Fibroblast of pulmonary artery (primary cell): ENCODE results near the gene LRRC39.

Experiments
- DNase-seq: peaks from one replicate; pipeline ENCODE4 v3.0.0-alpha.2; 2010; ENCODE audit warnings: low read depth
- H3K4me3 ChIP-seq: replicated peaks from 2 replicates; pipeline ENCODE4 v1.5.1; 2011; ENCODE audit warnings: low read depth, mild to moderate bottlenecking, control low read depth, low read length, moderate library complexity
- CTCF ChIP-seq: IDR thresholded peaks from 2 replicates; pipeline ENCODE4 v1.5.1; 2011; ENCODE audit warnings: mild to moderate bottlenecking, control low read depth, low read length, inconsistent platforms; ENCODE audit errors: missing control alignments

Gene LRRC39

GRCh38 chr1:100178091-100178490 is at the start of gene LRRC39:
Gene LRRC39, minus strand, starts transcription at chr1:100178256. Its CDS starts 9,740 bp downstream, at chr1:100168516.
- no peak for DNase-seq
- no peak for TF ChIP-seq CTCF
- no peak within 1 kb of the TSS for H3K4me3 ChIP-seq

- DNase-seq = no peak
- no peak for TF ChIP-seq CTCF
- H3K4me3 ChIP-seq = no peak overlapping the region
Measured at GRCh38 chr1:100222428-100222827, 44.4 kb upstream of the LRRC39 start.

GRCh38 chr1:100219883-100220282 is 41.8 kb upstream of the LRRC39 start:
- DNase-seq = peak; percentile 27
- no peak overlapping the region for H3K4me3 ChIP-seq
- TF ChIP-seq CTCF = no peak

GRCh38 chr1:100219457-100219856 is 41.4 kb upstream of the LRRC39 start:
- TF ChIP-seq CTCF = no peak
- no peak overlapping the region for H3K4me3 ChIP-seq
- DNase-seq = no peak

- no peak for TF ChIP-seq CTCF
- no peak for DNase-seq
- no peak overlapping the region for H3K4me3 ChIP-seq
Measured at GRCh38 chr1:100217834-100218233, 39.8 kb upstream of the LRRC39 start.

- no peak for DNase-seq
- no peak for TF ChIP-seq CTCF
Measured at GRCh38 chr1:100215101-100215500, 37.0 kb upstream of the LRRC39 start.

GRCh38 chr1:100213141-100213540 is 35.1 kb upstream of the LRRC39 start:
- DNase-seq = no peak
- H3K4me3 ChIP-seq = no peak overlapping the region
- TF ChIP-seq CTCF = no peak

More at GRCh38 chr1:100215101-100215500, 37.0 kb upstream of the LRRC39 start:
- H3K4me3 ChIP-seq = no peak overlapping the region
